GM10266 (cell line): ENCODE data around the gene OXNAD1.

Source experiments
- DNase-seq: peaks from one replicate; pipeline ENCODE4 v3.0.0; 2012; ENCODE audit errors: extremely low spot score
- CTCF ChIP-seq: IDR thresholded peaks from 2 replicates; pipeline ENCODE4 v1.5.1; 2012; ENCODE audit warnings: mild to moderate bottlenecking, low read depth; ENCODE audit not compliant: control insufficient read depth, insufficient read depth; ENCODE audit errors: missing control alignments

OXNAD1 gene

GRCh38 chr3:16229681-16230080, 35.3 kb upstream of the OXNAD1 start:
- no peak for TF ChIP-seq CTCF
- no peak for DNase-seq

GRCh38 chr3:16231983-16232382, 33.0 kb upstream of the OXNAD1 start:
- no peak for DNase-seq
- TF ChIP-seq CTCF = no peak

GRCh38 chr3:16233806-16234205, 31.2 kb upstream of the OXNAD1 start:
- no peak for TF ChIP-seq CTCF
- DNase-seq = no peak

- DNase-seq = no peak
- TF ChIP-seq CTCF = no peak
Observed at GRCh38 chr3:16234281-16234680, 30.7 kb upstream of the OXNAD1 start.

- DNase-seq = no peak
- TF ChIP-seq CTCF = no peak
Observed at GRCh38 chr3:16236030-16236639, 28.9 kb upstream of the OXNAD1 start.

- DNase-seq = no peak
- no peak for TF ChIP-seq CTCF
Observed at GRCh38 chr3:16236856-16237393, 28.1 kb upstream of the OXNAD1 start.

- no peak for TF ChIP-seq CTCF
- no peak for DNase-seq
Observed at GRCh38 chr3:16239086-16239770, 25.8 kb upstream of the OXNAD1 start.
